ENCODE measurements around the gene EGLN2. TPM values are rescaled to one million over a fixed set of nuclear protein-coding genes. Genes with fewer than 3 reads are reported as not detected.
"Not testable (repeated sequence)": the region's sequence is repeated elsewhere in the genome, so short reads cannot be mapped to it uniquely, and the experiment has no call there.

EGLN2 gene
- polyA plus RNA-seq, 1 donor (not counting 4 experiments of a cell fraction or from before 2014, with no cell fraction given): 31.6 TPM

DNA sequence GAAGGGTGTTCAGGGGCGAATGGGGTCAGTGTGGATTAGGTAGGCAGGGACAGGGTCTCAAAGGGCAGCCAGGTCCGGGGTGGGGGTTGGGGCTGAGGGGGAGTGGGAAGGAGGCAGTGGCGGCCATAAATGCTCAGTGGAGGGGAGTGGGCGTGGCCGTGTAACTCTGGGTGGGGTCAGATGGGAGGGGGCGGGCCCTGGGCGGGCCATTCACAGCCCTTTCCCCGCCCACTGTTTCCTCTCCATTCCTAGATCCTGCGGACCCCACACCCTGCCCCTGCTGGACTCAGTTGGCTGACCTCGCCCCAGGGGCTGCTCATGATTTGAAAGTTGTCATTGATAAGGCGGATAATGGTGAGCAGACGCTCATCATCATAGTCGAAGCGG is 27.3 kb downstream of the EGLN2 start:
- dilution Hi-C loops (cut with MboI; ENCODE audit: extremely low pct_ligation_motif_present, low sequenced_read_pairs); H3K9me1 ChIP-seq (ENCODE audit: control insufficient read depth, extremely low read depth, insufficient read depth, low read length); DNase-seq (ENCODE audit: low read depth, low spot score); H3K9me3 ChIP-seq (ENCODE audit: control insufficient read depth, low read depth, low read length); H3K9ac ChIP-seq (ENCODE audit: control insufficient read depth, extremely low read depth, insufficient read depth, low read length); H3K4me2 ChIP-seq (ENCODE audit: control insufficient read depth, extremely low read depth, insufficient read depth, low read depth, low read length); H4K20me1 ChIP-seq (ENCODE audit: control insufficient read depth, extremely low read depth, insufficient read depth, low read length); H3K4me3 ChIP-seq (ENCODE audit: control insufficient read depth in 2 of 3, extremely low read depth in 1 of 3, insufficient read depth in 2 of 3, low read depth in 1 of 3, low read length in 3 of 3); H3K36me3 ChIP-seq (ENCODE audit: control insufficient read depth in 2 of 2, extremely low read depth in 1 of 2, insufficient read depth in 2 of 2, low read length in 2 of 2); FAIRE-seq; H3K27me3 ChIP-seq (ENCODE audit: control insufficient read depth, extremely low read depth, insufficient read depth, low read length); H3K79me2 ChIP-seq (ENCODE audit: control insufficient read depth, insufficient read depth, low read length); H2AFZ ChIP-seq (ENCODE audit: control insufficient read depth, low read length); H3K4me1 ChIP-seq (ENCODE audit: control insufficient read depth, extremely low read depth, insufficient read depth, low read length); H3K27ac ChIP-seq (ENCODE audit: control insufficient read depth, insufficient read depth, low read length): not testable (repeated sequence)

DNA sequence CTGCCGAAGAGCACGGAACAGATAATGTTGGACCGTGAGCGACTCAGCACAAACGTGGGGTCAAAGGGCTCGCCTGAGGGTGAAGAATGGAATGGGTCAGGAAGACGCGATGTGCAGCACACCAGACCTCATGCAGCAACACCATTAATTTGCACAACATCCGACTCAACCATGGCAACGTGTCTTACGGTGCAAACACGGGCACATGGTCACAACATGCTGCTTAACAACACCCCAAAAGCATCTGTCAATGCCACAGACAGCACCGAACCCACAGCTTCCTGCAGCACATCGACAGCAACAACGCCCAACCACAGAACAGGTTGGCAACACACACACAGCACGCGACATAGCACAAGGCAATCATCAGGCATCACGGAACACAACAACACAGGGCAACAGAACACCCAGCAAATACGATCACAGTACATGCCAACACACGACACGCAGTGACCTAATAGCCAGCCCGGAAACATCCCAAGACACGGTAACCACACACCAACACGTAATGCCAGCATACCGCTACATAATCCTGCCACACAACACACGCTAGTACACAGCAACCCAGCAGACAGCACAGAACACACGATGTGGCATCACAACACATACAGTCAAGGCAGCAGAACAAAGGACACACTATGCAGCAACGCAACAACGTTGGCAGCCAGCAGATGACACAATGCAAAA is 27.9 kb downstream of the EGLN2 start:
- H3K36me3 ChIP-seq (ENCODE audit: control insufficient read depth in 2 of 2, extremely low read depth in 1 of 2, insufficient read depth in 2 of 2, low read length in 2 of 2); H3K9me3 ChIP-seq (ENCODE audit: control insufficient read depth, low read depth, low read length); H3K79me2 ChIP-seq (ENCODE audit: control insufficient read depth, insufficient read depth, low read length); H3K27ac ChIP-seq (ENCODE audit: control insufficient read depth, insufficient read depth, low read length); FAIRE-seq; H2AFZ ChIP-seq (ENCODE audit: control insufficient read depth, low read length); H3K4me1 ChIP-seq (ENCODE audit: control insufficient read depth, extremely low read depth, insufficient read depth, low read length); dilution Hi-C loops (cut with MboI; ENCODE audit: extremely low pct_ligation_motif_present, low sequenced_read_pairs); H3K4me3 ChIP-seq (ENCODE audit: control insufficient read depth in 2 of 3, extremely low read depth in 1 of 3, insufficient read depth in 2 of 3, low read depth in 1 of 3, low read length in 3 of 3); H3K9me1 ChIP-seq (ENCODE audit: control insufficient read depth, extremely low read depth, insufficient read depth, low read length); H3K9ac ChIP-seq (ENCODE audit: control insufficient read depth, extremely low read depth, insufficient read depth, low read length); H3K4me2 ChIP-seq (ENCODE audit: control insufficient read depth, extremely low read depth, insufficient read depth, low read depth, low read length); H3K27me3 ChIP-seq (ENCODE audit: control insufficient read depth, extremely low read depth, insufficient read depth, low read length); H4K20me1 ChIP-seq (ENCODE audit: control insufficient read depth, extremely low read depth, insufficient read depth, low read length); DNase-seq (ENCODE audit: low read depth, low spot score): not testable (repeated sequence)

DNA sequence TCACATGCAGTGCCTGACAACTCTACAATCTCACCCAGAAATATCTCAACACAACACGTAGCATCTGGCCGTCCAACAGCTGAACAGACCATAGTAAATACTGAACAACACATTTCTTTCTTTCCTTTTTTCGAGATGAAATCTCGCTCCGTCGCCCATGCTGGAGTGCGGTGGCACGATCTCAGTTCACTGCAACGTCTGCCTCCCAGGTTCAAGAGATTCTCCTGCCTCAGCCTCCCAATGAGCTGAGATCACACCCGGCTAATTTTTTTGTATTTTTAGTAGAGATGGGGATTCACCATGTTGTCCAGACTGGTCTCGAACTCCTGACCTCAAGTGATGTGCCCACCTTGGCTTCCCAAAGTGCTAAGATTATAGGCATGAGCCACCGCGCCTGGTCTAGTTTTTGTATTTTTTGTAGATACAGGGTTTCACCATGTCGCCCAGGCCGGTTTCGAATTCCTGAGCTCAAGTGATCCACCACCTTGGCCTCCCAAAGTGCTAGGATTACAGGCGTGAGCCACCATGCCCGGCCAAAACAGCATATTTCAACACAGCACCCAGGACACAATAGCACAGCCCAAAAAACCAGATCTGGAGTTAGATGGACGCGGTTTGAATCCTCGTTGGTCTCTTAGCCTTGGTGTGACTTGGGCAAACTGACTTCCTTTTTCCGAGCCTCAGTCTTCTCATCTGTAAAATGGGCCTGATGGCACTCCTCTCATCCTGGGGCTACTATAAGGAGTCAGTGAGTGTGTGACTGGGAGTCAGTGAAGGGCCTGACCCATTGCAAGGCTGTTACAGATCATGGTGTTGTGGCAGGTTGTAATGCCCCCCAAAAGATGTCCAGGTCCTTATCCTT is 28.6 kb downstream of the EGLN2 start:
- H3K27me3 ChIP-seq (ENCODE audit: control insufficient read depth, extremely low read depth, insufficient read depth, low read length): no peaks in the 10 kb centered on the region
- no peaks in the 10 kb centered on the region for H3K4me1 ChIP-seq (ENCODE audit: control insufficient read depth, extremely low read depth, insufficient read depth, low read length)
- H3K27ac ChIP-seq (ENCODE audit: control insufficient read depth, insufficient read depth, low read length): no peak overlapping the region
- no peak for TF ChIP-seq EZH2 (IDR thresholded peaks at IDR 0.05; ENCODE audit: low read length)
- TF ChIP-seq, protein P1, sequence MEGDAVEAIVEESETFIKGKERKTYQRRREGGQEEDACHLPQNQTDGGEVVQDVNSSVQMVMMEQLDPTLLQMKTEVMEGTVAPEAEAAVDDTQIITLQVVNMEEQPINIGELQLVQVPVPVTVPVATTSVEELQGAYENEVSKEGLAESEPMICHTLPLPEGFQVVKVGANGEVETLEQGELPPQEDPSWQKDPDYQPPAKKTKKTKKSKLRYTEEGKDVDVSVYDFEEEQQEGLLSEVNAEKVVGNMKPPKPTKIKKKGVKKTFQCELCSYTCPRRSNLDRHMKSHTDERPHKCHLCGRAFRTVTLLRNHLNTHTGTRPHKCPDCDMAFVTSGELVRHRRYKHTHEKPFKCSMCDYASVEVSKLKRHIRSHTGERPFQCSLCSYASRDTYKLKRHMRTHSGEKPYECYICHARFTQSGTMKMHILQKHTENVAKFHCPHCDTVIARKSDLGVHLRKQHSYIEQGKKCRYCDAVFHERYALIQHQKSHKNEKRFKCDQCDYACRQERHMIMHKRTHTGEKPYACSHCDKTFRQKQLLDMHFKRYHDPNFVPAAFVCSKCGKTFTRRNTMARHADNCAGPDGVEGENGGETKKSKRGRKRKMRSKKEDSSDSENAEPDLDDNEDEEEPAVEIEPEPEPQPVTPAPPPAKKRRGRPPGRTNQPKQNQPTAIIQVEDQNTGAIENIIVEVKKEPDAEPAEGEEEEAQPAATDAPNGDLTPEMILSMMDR (optimal IDR thresholded peaks at IDR 0.05 in 1 of 3, IDR thresholded peaks at IDR 0.05 in 1 of 3, conservative IDR thresholded peaks at IDR 0.05 in 1 of 3; ENCODE audit: extremely low read depth in 1 of 3, insufficient read depth in 2 of 3, low read length in 3 of 3): no peak
- H3K9ac ChIP-seq (ENCODE audit: control insufficient read depth, extremely low read depth, insufficient read depth, low read length): no peak overlapping the region
- no peak overlapping the region for H3K4me3 ChIP-seq (ENCODE audit: control insufficient read depth in 2 of 3, extremely low read depth in 1 of 3, insufficient read depth in 2 of 3, low read depth in 1 of 3, low read length in 3 of 3)
- no peak overlapping the region for H3K4me2 ChIP-seq (ENCODE audit: control insufficient read depth, extremely low read depth, insufficient read depth, low read depth, low read length)
- H3K9me3 ChIP-seq (ENCODE audit: control insufficient read depth, low read depth, low read length): no peaks in the 10 kb centered on the region
- no peak for FAIRE-seq
- H2AFZ ChIP-seq (ENCODE audit: control insufficient read depth, low read length): no peak overlapping the region
- H3K36me3 ChIP-seq (ENCODE audit: control insufficient read depth in 2 of 2, extremely low read depth in 1 of 2, insufficient read depth in 2 of 2, low read length in 2 of 2): peaks cover 0 to 3% of the 10 kb centered on the region in 2 experiments
- DNase-seq (ENCODE audit: low read depth, low spot score): no peak
- no peaks in the 10 kb centered on the region for H4K20me1 ChIP-seq (ENCODE audit: control insufficient read depth, extremely low read depth, insufficient read depth, low read length)
- dilution Hi-C loops (cut with MboI; ENCODE audit: extremely low pct_ligation_motif_present, low sequenced_read_pairs): no loop called here
- no peaks in the 10 kb centered on the region for H3K79me2 ChIP-seq (ENCODE audit: control insufficient read depth, insufficient read depth, low read length)
- no peaks in the 10 kb centered on the region for H3K9me1 ChIP-seq (ENCODE audit: control insufficient read depth, extremely low read depth, insufficient read depth, low read length)

Data from keratinocyte (primary cell).